ENCODE measurements around the gene PRDX4.

DNA sequence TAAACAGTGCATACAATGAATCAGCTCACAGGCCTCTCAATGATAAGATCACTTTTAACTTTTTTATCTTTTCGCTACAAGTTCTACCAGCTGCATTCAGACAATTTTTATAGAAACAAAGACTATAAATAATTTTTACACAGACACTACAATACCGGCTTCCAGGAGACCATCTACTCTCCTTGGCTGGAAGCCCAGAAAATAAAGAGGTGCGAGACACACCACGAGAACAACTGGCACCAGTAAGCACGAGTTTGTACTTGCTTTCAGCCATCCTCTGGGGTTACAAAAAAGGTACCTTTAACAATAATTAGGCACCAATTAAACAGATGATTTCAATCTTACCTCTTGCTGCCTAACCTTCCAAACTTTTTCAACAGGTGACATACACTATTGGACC, 11.2 kb upstream of the PRDX4 start:
- TF ChIP-seq BHLHE40 (IDR thresholded peaks at IDR 0.05; ENCODE audit: low read depth, low read length): no peak
- TF ChIP-seq POLR2AphosphoS2 (conservative IDR thresholded peaks at IDR 0.05; ENCODE audit: low read length): no peak
- TF ChIP-seq GATA3 (IDR thresholded peaks at IDR 0.05; ENCODE audit: borderline replicate concordance): no peak
- no peak for TF ChIP-seq RAD21 (conservative IDR thresholded peaks at IDR 0.05 in 1 of 2, IDR thresholded peaks at IDR 0.05 in 1 of 2)
- TF ChIP-seq CTCF (IDR thresholded peaks at IDR 0.05): no peak
- TF ChIP-seq RNF2 (IDR thresholded peaks at IDR 0.05; ENCODE audit: borderline replicate concordance, low read depth): no peak
- TF ChIP-seq REST (IDR thresholded peaks at IDR 0.05): no peak
- no peak for TF ChIP-seq POLR2A (IDR thresholded peaks at IDR 0.05; ENCODE audit: low read length)
- no peak for TF ChIP-seq KDM1A (IDR thresholded peaks at IDR 0.05; ENCODE audit: low read depth)
- TF ChIP-seq EP300 (IDR thresholded peaks at IDR 0.05): no peak
